Measurements from ENCODE around the gene RAB19. TPM values are rescaled to one million over a fixed set of nuclear protein-coding genes. Genes with fewer than 3 reads are reported as not detected.
"Not testable (repeated sequence)": the region's sequence is repeated elsewhere in the genome, so short reads cannot be mapped to it uniquely, and the experiment has no call there.

The RAB19 gene
- total and polyA plus RNA-seq, 7 donors = 1.8 to 8.2 (median 3.0) TPM; not detected in 4

DNA sequence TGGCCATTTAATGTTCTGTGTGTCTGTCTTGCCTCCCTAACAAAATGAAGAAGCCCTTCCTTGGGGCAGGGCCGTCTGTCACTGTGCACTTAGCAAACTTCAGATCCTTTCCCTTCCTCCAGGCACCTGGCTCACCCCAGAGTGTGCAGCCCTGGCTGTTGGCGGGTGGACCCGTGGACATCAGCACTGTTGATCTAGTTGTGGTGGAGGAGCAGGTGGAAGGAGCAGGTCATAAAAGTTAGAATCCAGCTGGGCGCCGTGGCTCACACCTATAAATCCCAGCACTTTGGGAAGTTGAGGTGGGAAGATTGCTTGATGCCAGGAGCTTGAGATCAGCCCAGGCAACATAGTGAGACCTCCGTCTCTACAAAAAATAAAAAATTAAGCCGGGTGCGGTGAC is 12.7 kb downstream of the RAB19 start:
- WGBS, 2 donors = 18 to 65% methylated on average over 8 of the region's 8 CpGs
- intact Hi-C loops (cut with DNase I) = no loop called here
- H3K4me1 ChIP-seq = no peaks in the 10 kb centered on the region
- no peak overlapping the region for H3K27ac ChIP-seq
- TF ChIP-seq POLR2A (IDR thresholded peaks at IDR 0.05) = no peak
- no peak for TF ChIP-seq EP300 (IDR thresholded peaks at IDR 0.05)
- TF ChIP-seq, protein P1, sequence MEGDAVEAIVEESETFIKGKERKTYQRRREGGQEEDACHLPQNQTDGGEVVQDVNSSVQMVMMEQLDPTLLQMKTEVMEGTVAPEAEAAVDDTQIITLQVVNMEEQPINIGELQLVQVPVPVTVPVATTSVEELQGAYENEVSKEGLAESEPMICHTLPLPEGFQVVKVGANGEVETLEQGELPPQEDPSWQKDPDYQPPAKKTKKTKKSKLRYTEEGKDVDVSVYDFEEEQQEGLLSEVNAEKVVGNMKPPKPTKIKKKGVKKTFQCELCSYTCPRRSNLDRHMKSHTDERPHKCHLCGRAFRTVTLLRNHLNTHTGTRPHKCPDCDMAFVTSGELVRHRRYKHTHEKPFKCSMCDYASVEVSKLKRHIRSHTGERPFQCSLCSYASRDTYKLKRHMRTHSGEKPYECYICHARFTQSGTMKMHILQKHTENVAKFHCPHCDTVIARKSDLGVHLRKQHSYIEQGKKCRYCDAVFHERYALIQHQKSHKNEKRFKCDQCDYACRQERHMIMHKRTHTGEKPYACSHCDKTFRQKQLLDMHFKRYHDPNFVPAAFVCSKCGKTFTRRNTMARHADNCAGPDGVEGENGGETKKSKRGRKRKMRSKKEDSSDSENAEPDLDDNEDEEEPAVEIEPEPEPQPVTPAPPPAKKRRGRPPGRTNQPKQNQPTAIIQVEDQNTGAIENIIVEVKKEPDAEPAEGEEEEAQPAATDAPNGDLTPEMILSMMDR (IDR thresholded peaks at IDR 0.05) = no peak
- no peak for TF ChIP-seq POLR2AphosphoS5 (IDR thresholded peaks at IDR 0.05)
- no peaks in the 10 kb centered on the region for H3K27me3 ChIP-seq
- H3K36me3 ChIP-seq = no peaks in the 10 kb centered on the region
- no peak for DNase-seq
- no peak overlapping the region for H3K4me3 ChIP-seq
- H3K9me3 ChIP-seq = no peaks in the 10 kb centered on the region

DNA sequence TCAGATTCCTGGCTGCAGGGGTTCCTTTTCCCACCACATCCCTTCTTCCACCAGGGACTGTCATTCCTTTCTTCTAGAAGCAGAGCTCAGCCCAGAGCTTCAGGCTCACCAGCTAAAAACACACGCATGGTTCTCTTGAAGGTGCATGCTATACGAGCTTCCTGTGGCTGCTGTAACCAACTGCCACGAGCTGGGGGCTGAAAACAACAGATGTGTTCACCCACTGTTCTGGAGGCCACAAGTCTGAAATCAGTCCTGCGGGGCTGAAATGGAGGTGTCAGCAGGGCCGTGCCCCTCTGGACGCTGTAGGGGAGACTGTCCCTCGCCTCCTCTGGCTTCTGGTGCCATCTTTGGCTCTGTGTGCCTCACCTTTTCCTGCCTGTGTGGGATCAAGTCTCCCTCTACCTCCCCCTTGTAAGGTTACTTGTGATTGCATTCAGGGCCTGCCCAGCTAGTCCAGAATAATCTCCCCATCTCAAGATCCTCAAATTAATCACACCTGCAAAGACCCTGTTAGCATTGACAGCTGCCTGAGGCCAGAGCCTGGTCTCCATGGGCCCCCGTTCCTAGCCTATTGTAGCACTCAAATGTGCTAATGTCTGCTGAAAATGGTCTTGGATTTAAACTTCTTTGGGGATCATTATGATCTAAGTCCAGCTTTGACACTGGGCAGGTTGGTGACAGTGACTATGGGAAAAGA is 13.7 kb downstream of the RAB19 start:
- Histone ChIP-seq H3K4me1 (no peaks in the 10 kb centered on the region), H3K36me3 (no peaks in the 10 kb centered on the region), H3K9me3 (no peaks in the 10 kb centered on the region), H3K27me3 (no peaks in the 10 kb centered on the region), H3K4me3 (no peak overlapping the region), H3K27ac (no peak overlapping the region)
- intact Hi-C loops (cut with DNase I) = no loop called here
- TF ChIP-seq EP300 (IDR thresholded peaks at IDR 0.05) (no peak), POLR2A (IDR thresholded peaks at IDR 0.05) (no peak), POLR2AphosphoS5 (IDR thresholded peaks at IDR 0.05) (no peak)
- TF ChIP-seq, protein P1 (IDR thresholded peaks at IDR 0.05) = no peak
- no peak for DNase-seq
- 55 to 62% methylated on average over 8 of the region's 8 CpGs for WGBS, 2 donors

DNA sequence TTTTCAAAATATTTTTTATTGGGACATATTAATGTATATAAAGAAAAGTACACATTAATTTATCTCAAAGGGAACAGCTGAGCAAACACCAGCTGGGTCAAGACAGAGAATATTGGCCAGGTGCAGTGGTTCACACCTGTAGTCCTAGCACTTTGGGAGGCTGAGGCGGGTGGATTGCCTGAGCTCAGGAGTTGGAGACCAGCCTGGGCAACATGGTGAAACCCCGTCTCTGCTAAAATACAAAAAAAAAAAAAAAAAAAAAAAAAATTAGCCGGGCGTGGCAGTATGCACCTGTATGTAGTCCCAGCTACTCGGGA is 14.3 kb downstream of the RAB19 start:
- H3K36me3 ChIP-seq; H3K27me3 ChIP-seq; H3K4me3 ChIP-seq; H3K27ac ChIP-seq; DNase-seq; H3K4me1 ChIP-seq; H3K9me3 ChIP-seq; intact Hi-C loops (cut with DNase I): not testable (repeated sequence)
- WGBS, 2 donors = 19 to 62% methylated on average over 5 of the region's 5 CpGs

DNA sequence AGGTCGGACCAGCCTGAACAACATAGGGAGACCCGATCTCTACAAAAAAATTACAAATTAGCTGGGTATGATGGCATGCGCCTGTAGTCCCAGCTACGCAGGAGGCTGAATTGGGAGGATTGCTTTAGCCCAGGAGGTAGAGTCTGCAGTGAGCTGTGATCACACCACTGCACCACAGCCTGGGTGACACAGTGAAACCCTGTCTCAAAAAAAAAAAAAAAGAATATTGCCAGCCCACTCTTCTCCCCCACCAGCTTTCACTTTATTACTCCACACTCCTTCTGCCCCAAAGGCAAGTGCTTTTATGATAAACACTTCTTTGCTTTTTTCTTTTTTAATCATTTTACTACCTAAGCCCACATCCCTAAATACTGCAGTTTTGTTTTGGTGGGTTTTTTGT is 14.8 kb downstream of the RAB19 start:
- TF ChIP-seq, protein P1 (IDR thresholded peaks at IDR 0.05) = no peak
- TF ChIP-seq POLR2A (IDR thresholded peaks at IDR 0.05) (no peak), EP300 (IDR thresholded peaks at IDR 0.05) (no peak), POLR2AphosphoS5 (IDR thresholded peaks at IDR 0.05) (no peak)
- intact Hi-C loops (cut with DNase I) = no loop called here
- no peak for DNase-seq
- WGBS, 2 donors = 45 to 85% methylated on average over 4 of the region's 4 CpGs
- Histone ChIP-seq H3K27ac (no peak overlapping the region), H3K36me3 (no peaks in the 10 kb centered on the region), H3K4me1 (no peaks in the 10 kb centered on the region), H3K9me3 (no peaks in the 10 kb centered on the region), H3K4me3 (no peak overlapping the region), H3K27me3 (no peaks in the 10 kb centered on the region)

DNA sequence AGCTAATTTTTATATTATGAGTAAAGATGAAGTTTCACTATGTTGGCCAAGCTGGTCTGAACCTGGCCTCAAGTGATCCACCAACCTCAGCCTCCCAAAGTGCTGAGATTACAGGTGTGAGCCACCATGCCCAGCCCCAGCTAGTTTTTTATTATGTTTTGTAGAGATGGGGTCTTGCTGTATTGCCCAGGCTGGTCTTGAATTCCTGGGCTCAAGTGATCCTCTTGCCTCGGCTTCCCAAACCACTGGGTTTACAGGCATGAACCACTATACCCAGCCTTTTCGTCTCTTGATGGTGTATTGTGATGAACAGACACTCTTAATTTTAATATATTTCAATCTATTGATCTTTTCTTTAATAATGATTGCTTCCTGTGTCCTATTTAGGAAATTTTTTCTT is 17.7 kb downstream of the RAB19 start:
- no peak for DNase-seq
- intact Hi-C loops (cut with DNase I) = no loop called here
- H3K9me3 ChIP-seq = no peaks in the 10 kb centered on the region
- no peaks in the 10 kb centered on the region for H3K36me3 ChIP-seq
- no peaks in the 10 kb centered on the region for H3K27me3 ChIP-seq
- H3K27ac ChIP-seq = no peak overlapping the region
- 97 to 98% methylated on average over 2 of the region's 2 CpGs for WGBS, 2 donors
- TF ChIP-seq POLR2A (IDR thresholded peaks at IDR 0.05) (no peak), POLR2AphosphoS5 (IDR thresholded peaks at IDR 0.05) (no peak), EP300 (IDR thresholded peaks at IDR 0.05) (no peak)
- TF ChIP-seq, protein P1 (IDR thresholded peaks at IDR 0.05) = no peak
- no peak overlapping the region for H3K4me3 ChIP-seq
- H3K4me1 ChIP-seq = no peaks in the 10 kb centered on the region
